NT2/D1 (cell line): Measurements from ENCODE around the gene LINGO1.

ENCODE experiments used
- SUZ12 ChIP-seq: IDR thresholded peaks from 2 replicates; pipeline ENCODE4 v1.6.1; 2011; ENCODE audit not compliant: insufficient read length, insufficient read depth; ENCODE audit errors: extremely low read depth
- YY1 ChIP-seq: IDR thresholded peaks from 2 replicates; pipeline ENCODE4 v1.6.1; 2011; ENCODE audit not compliant: insufficient read length, insufficient read depth
- ZNF274 ChIP-seq: IDR thresholded peaks from 2 replicates; pipeline ENCODE4 v1.6.1; 2011; ENCODE audit warnings: mild to moderate bottlenecking, low read depth, low read length

DNA sequence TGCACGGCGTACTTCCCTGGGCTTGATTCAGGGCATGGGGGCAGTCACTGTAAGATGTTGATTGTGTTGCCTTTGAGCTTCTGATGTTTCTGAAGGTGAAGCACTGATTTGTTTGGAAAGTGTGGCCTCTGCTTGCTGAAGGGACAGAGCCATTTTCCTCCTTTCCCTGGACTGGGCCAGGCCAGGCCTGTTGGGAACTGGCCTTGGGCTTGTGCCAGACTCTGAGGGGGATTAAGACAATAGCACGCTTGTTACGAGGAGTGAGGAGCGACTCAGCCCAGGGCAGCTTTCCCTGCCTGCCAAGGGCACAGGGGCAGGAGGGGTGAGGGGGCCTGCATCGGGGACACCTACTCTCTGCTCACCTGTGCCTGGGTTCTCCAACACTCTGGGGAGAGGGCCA is 42.9 kb downstream of the LINGO1 start:
- TF ChIP-seq ZNF274 = no peak
- no peak for TF ChIP-seq YY1
- TF ChIP-seq SUZ12 = no peak
